ENCODE measurements around the gene AATF. TPM values are rescaled to one million over a fixed set of nuclear protein-coding genes. Genes with fewer than 3 reads are reported as not detected.

AATF gene
- total RNA-seq, 3 donors from 2014 or later, result 34.4 to 47.2 (median 40.0) TPM

DNA sequence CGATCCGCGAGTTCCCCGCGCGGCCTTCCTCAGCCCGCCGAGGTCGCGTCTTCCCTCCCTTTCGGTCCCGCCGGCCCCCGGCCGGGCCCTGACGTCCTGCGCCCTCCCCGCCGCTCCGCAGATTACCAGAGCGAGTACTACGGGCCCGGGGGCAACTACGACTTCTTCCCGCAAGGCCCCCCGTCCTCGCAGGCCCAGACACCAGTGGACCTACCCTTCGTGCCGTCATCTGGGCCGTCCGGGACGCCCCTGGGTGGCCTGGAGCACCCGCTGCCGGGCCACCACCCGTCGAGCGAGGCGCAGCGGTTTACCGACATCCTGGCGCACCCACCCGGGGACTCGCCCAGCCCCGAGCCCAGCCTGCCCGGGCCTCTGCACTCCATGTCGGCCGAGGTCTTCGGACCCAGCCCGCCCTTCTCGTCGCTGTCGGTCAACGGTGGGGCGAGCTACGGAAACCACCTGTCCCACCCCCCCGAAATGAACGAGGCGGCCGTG lies 6.1 kb upstream of the AATF start:
- Histone ChIP-seq H3K9me3 (no peaks in the 10 kb centered on the region), H3K27ac (no peak overlapping the region), H3K36me3 (no peaks in the 10 kb centered on the region), H3K4me1 (peaks cover under 1 to 5% of the 10 kb centered on the region in 2 donors), H3K27me3 (peaks cover 29 to 100% of the 10 kb centered on the region in 2 donors), H3K4me3 (peak overlapping the region in 1 of 3 donors; percentile 52)
- TF ChIP-seq POLR2AphosphoS5 (IDR thresholded peaks at IDR 0.05), result no peak
- no peak for TF ChIP-seq POLR2A (IDR thresholded peaks at IDR 0.05)
- TF ChIP-seq, protein P1, sequence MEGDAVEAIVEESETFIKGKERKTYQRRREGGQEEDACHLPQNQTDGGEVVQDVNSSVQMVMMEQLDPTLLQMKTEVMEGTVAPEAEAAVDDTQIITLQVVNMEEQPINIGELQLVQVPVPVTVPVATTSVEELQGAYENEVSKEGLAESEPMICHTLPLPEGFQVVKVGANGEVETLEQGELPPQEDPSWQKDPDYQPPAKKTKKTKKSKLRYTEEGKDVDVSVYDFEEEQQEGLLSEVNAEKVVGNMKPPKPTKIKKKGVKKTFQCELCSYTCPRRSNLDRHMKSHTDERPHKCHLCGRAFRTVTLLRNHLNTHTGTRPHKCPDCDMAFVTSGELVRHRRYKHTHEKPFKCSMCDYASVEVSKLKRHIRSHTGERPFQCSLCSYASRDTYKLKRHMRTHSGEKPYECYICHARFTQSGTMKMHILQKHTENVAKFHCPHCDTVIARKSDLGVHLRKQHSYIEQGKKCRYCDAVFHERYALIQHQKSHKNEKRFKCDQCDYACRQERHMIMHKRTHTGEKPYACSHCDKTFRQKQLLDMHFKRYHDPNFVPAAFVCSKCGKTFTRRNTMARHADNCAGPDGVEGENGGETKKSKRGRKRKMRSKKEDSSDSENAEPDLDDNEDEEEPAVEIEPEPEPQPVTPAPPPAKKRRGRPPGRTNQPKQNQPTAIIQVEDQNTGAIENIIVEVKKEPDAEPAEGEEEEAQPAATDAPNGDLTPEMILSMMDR (IDR thresholded peaks at IDR 0.05), result no peak
- intact Hi-C loops (cut with DNase I; ENCODE audit: low total_unique reads), result no loop called here
- DNase-seq (ENCODE audit: low spot score in 2 of 2), result no peak

DNA sequence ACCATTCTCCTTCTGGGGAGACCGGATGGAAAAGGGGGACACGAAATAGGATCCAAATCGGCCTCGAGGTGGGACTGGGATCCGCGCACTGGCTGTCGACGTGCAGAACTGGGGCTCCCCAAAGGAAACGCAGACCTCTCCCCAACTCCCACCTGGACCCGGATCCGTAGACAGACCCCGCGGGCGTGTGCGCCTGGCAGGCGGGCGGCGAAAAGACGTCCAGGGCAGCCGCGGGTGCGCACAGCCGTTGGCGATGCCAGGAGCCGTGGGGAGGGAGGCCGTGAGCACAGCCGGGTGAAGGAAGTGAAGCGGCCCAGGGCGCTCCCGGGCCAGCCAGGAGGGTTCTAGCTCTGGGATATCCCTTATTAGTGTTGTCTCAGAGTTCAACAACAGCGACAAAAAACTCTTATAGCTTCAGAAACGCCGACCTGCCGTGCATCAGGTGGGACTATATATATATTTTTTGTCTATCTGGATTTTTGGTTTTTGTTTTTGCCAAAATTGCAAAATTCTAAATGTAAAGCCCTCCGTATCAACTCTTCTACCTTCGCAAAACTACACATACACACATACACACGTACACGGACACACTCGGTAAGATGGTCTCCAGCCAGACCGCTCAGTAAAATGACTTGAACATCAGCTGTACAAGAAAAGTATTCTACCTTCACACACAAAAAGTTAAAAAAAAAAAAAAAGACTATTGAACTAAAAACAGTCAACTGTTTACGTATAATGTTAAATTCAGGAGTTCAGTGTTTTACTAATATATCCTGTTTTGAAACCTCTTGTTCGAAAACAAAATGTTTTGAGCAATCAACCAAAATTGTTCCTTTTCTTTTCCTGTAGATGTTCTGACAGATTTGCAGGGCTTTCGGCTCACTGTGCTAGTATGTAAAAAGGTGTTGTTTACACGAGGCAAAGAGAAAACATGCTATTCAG lies 5.2 kb upstream of the AATF start:
- Histone ChIP-seq H3K36me3 (no peaks in the 10 kb centered on the region), H3K4me3 (no peak overlapping the region), H3K4me1 (peaks cover 3 to 6% of the 10 kb centered on the region in 2 donors), H3K27ac (no peak overlapping the region), H3K27me3 (peaks cover 24 to 92% of the 10 kb centered on the region in 2 donors), H3K9me3 (no peaks in the 10 kb centered on the region)
- TF ChIP-seq POLR2A (IDR thresholded peaks at IDR 0.05), result no peak
- TF ChIP-seq, protein P1 (IDR thresholded peaks at IDR 0.05), result no peak
- TF ChIP-seq POLR2AphosphoS5 (IDR thresholded peaks at IDR 0.05), result peak in 1 of 3 donors; percentile 33
- no peak for DNase-seq (ENCODE audit: low spot score in 2 of 2)
- intact Hi-C loops (cut with DNase I; ENCODE audit: low total_unique reads), result no loop called here

DNA sequence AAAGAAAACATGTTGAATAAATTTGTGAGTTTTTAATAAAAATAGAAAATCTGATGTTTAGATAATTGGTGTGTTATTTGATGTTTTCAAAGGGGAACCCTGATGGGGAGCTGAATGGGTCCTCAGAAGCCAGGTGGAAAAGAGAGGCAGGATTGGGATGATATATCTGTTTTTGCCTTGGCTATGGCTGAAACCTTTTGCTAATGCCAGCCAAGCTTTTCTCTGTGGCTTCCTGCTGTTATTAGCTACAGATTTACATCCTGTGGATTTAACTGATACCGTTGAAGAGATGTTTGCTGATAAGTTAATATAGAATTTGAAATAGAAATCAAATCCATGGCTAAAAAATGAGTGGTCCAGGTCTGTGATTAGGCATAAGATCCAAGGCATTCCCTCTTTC lies 4.2 kb upstream of the AATF start:
- no peak overlapping the region for H3K4me3 ChIP-seq
- H3K27me3 ChIP-seq, result peaks cover 21 to 82% of the 10 kb centered on the region in 2 donors
- H3K36me3 ChIP-seq, result no peaks in the 10 kb centered on the region
- intact Hi-C loops (cut with DNase I; ENCODE audit: low total_unique reads), result no loop called here
- TF ChIP-seq POLR2A (IDR thresholded peaks at IDR 0.05) (no peak), POLR2AphosphoS5 (IDR thresholded peaks at IDR 0.05) (no peak)
- TF ChIP-seq, protein P1 (IDR thresholded peaks at IDR 0.05), result no peak
- peaks cover 0 to 6% of the 10 kb centered on the region in 2 donors for H3K4me1 ChIP-seq
- DNase-seq (ENCODE audit: low spot score in 2 of 2), result no peak
- no peak overlapping the region for H3K27ac ChIP-seq
- H3K9me3 ChIP-seq, result no peaks in the 10 kb centered on the region

DNA sequence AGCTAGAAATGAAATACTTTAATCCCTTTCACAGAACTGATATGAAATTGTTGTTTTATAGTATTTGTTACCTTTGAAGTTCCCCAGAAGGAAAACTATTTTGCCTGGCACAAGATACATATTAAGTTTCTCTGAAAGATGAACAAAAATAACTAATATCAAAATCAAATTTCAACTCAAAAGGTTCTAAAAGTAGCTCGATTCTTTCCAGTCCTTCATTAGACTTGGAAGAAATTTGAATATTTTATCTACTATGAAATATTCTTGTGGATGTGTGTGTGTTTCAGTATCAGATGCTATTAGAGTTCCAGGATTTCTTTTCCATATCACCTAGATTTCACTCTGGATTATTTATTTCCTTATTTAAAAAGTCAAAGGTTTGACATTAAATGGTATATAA lies 3.6 kb upstream of the AATF start:
- TF ChIP-seq, protein P1 (IDR thresholded peaks at IDR 0.05), result no peak
- no peak for TF ChIP-seq POLR2AphosphoS5 (IDR thresholded peaks at IDR 0.05)
- no peak for TF ChIP-seq POLR2A (IDR thresholded peaks at IDR 0.05)
- no peak overlapping the region for H3K4me3 ChIP-seq
- intact Hi-C loops (cut with DNase I; ENCODE audit: low total_unique reads), result no loop called here
- peaks cover 21 to 76% of the 10 kb centered on the region in 2 donors for H3K27me3 ChIP-seq
- H3K36me3 ChIP-seq, result no peaks in the 10 kb centered on the region
- no peak overlapping the region for H3K27ac ChIP-seq
- no peak for DNase-seq (ENCODE audit: low spot score in 2 of 2)
- H3K4me1 ChIP-seq, result peaks cover 0 to 6% of the 10 kb centered on the region in 2 donors
- no peaks in the 10 kb centered on the region for H3K9me3 ChIP-seq

All from breast epithelium (tissue), 4 donors.